Kidney (tissue), 14 donors: ENCODE data around the gene FOSL2. TPM values are rescaled to one million over a fixed set of nuclear protein-coding genes. Genes with fewer than 3 reads are reported as not detected.

Source experiments
- DNase-seq, 5 donors: peaks; one replicate each; pipeline ENCODE4 v3.0.0-alpha.2; 2013 to 2020
- FAIRE-seq: peaks from 2 replicates; lab custom pipeline; 2012; peaks lifted over from hg19 to GRCh38; lab: Jason Lieb, UNC
- H3K27ac ChIP-seq, 2 donors: one replicate each; pipeline ENCODE4 v1.7.0; 2013; ENCODE audit warnings: low read depth in 2 of 2, low read length in 2 of 2, inconsistent platforms in 1 of 2
- H3K27me3 ChIP-seq: one replicate; pipeline ENCODE4 v1.7.1; 2013; ENCODE audit warnings: low read length, inconsistent platforms; ENCODE audit not compliant: control insufficient read depth, insufficient read depth
- H3K36me3 ChIP-seq, 3 donors: one replicate each; pipeline versions ENCODE4 v1.7.0 to v1.7.1; 2013; ENCODE audit warnings: low read length in 3 of 3, control low read depth in 1 of 3, inconsistent platforms in 1 of 3; ENCODE audit not compliant: insufficient read depth in 3 of 3, control insufficient read depth in 2 of 3
- H3K4me1 ChIP-seq, 3 donors: one replicate each; pipeline versions ENCODE4 v1.7.0 to v1.7.1; 2013; ENCODE audit warnings: low read length in 3 of 3, inconsistent platforms in 1 of 3, low read depth in 1 of 3; ENCODE audit not compliant: control insufficient read depth in 2 of 3, insufficient read depth in 2 of 3
- H3K4me3 ChIP-seq, 3 donors: one replicate each; pipeline versions ENCODE4 v1.7.0 to v1.8.1; 2013; ENCODE audit warnings: low read length in 3 of 3, control low read depth in 1 of 3, inconsistent platforms in 1 of 3
- H3K9ac ChIP-seq, 3 donors: one replicate each; pipeline versions ENCODE4 v1.7.0 to v1.7.1; 2013; ENCODE audit warnings: low read length in 3 of 3, control low read depth in 1 of 3, inconsistent platforms in 1 of 3
- H3K9me3 ChIP-seq, 3 donors: one replicate each; pipeline versions ENCODE4 v1.7.0 to v1.7.1; 2013; ENCODE audit warnings: low read length in 3 of 3, control low read depth in 1 of 3, inconsistent platforms in 1 of 3; ENCODE audit not compliant: control insufficient read depth in 2 of 3, insufficient read depth in 1 of 3
- CTCF ChIP-seq: IDR thresholded peaks from 3 replicates; pipeline ENCODE4 v1.5.1; 2012; ENCODE audit warnings: mild to moderate bottlenecking, moderate library complexity, borderline replicate concordance; ENCODE audit not compliant: insufficient read depth; ENCODE audit errors: extremely low read depth
- intact Hi-C: fragments of 100-400 bp; cut with DNase I; formaldehyde crosslinking; loops from one replicate; pipeline ENCODE4 v1.11.1; 2022
- polyA plus RNA-seq: library from polyadenylated mRNA; stranded (reverse); fragments of 350-450 nt; fragmentation: Illumina TruSeq; extraction: RNeasy Lipid Tissue Mini Kit (QIAGEN cat#74804); gene quantifications from one replicate; pipeline ENCODE4 v1.2.3, GENCODE V29; 2014; ENCODE audit warnings: low read depth, low replicate concordance; ENCODE audit not compliant: insufficient read depth
- total RNA-seq: library from RNA; stranded (reverse); fragmentation: NEBNext Ultra II Directional; extraction: Animal tissue kit (Norgen Biotek cat#: 25700); gene quantifications from one replicate; pipeline ENCODE4 v1.2.1, GENCODE V29; 2021
- donor health status: control.
- donor health status: control.
- donor health status: control.
- donor health status: control.
- donor health status: control.
- donor health status: DM: yes; HTN: yes; CAD: no.
- donor health status: Normal renal cell carcinoma (clear cell type).

Gene FOSL2
- total and polyA plus RNA-seq, 2 donors from 2014 or later, result 20.6 to 149 TPM

GRCh38 chr2:28430788-28431418 is 38.2 kb downstream of the FOSL2 start:
- intact Hi-C loops, result no loop called here
- TF ChIP-seq CTCF, result no peak
- FAIRE-seq (no peak), DNase-seq (no peak)
- peaks cover 0 to 6% (median 0%) of the 10 kb centered on the region in 3 donors for H3K9me3 ChIP-seq
- no peaks in the 10 kb centered on the region for H3K27me3 ChIP-seq
- no peak overlapping the region for H3K4me3 ChIP-seq
- H3K36me3 ChIP-seq, result no peaks in the 10 kb centered on the region
- peaks cover 0 to 9% (median 8%) of the 10 kb centered on the region in 3 donors for H3K4me1 ChIP-seq
- no peak overlapping the region for H3K27ac ChIP-seq
- H3K9ac ChIP-seq, result no peak overlapping the region

GRCh38 chr2:28431741-28432140 is 39.1 kb downstream of the FOSL2 start:
- H3K27ac ChIP-seq, result no peak overlapping the region
- TF ChIP-seq CTCF, result no peak
- DNase-seq (no peak), FAIRE-seq (no peak)
- intact Hi-C loops, result no loop called here
- peaks cover 0 to 17% (median 15%) of the 10 kb centered on the region in 3 donors for H3K4me1 ChIP-seq
- no peaks in the 10 kb centered on the region for H3K27me3 ChIP-seq
- no peak overlapping the region for H3K9ac ChIP-seq
- peaks cover 0 to 6% (median 0%) of the 10 kb centered on the region in 3 donors for H3K9me3 ChIP-seq
- no peaks in the 10 kb centered on the region for H3K36me3 ChIP-seq
- no peak overlapping the region for H3K4me3 ChIP-seq

- peaks cover 0 to 6% (median 0%) of the 10 kb centered on the region in 3 donors for H3K9me3 ChIP-seq
- TF ChIP-seq CTCF, result no peak
- H3K4me3 ChIP-seq, result no peak overlapping the region
- H3K4me1 ChIP-seq, result peaks cover 0 to 19% (median 18%) of the 10 kb centered on the region in 3 donors
- no peaks in the 10 kb centered on the region for H3K36me3 ChIP-seq
- no peak for DNase-seq
- no peak for FAIRE-seq
- no peaks in the 10 kb centered on the region for H3K27me3 ChIP-seq
- H3K9ac ChIP-seq, result no peak overlapping the region
- no peak overlapping the region for H3K27ac ChIP-seq
- intact Hi-C loops, result no loop called here
Measured at GRCh38 chr2:28432362-28432761, 39.7 kb downstream of the FOSL2 start.
